GM20000 (cell line): ENCODE measurements around the gene MAST2.

Source experiments
- DNase-seq: peaks from one replicate; pipeline ENCODE4 v3.0.0; 2012; ENCODE audit warnings: low spot score
- TF ChIP-seq, protein P1 (sequence below): IDR thresholded peaks from 2 replicates; pipeline ENCODE4 v1.5.1; 2012; ENCODE audit warnings: mild to moderate bottlenecking, control low read depth; ENCODE audit errors: extremely low read depth, missing control alignments

MAST2 gene

DNA sequence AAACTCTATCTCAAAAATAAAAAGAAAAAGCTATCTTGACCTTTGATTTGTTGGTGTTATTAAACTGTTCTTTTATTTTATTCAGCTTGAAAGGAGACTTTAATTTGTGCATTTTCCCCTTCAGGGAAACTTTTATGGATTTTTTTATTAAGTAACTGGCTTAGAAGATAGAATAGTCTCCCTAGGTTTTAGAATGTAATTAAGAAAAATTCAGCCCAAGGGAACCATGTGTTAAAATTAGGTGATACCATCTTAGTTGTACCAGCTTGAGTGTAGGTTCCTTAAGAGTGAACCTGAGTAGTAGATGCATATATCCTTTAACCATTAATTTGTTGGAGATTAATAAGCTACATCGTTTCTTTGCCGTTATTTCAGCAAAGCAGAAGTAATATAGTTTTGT is 11.4 kb downstream of the MAST2 start:
- TF ChIP-seq, protein P1, sequence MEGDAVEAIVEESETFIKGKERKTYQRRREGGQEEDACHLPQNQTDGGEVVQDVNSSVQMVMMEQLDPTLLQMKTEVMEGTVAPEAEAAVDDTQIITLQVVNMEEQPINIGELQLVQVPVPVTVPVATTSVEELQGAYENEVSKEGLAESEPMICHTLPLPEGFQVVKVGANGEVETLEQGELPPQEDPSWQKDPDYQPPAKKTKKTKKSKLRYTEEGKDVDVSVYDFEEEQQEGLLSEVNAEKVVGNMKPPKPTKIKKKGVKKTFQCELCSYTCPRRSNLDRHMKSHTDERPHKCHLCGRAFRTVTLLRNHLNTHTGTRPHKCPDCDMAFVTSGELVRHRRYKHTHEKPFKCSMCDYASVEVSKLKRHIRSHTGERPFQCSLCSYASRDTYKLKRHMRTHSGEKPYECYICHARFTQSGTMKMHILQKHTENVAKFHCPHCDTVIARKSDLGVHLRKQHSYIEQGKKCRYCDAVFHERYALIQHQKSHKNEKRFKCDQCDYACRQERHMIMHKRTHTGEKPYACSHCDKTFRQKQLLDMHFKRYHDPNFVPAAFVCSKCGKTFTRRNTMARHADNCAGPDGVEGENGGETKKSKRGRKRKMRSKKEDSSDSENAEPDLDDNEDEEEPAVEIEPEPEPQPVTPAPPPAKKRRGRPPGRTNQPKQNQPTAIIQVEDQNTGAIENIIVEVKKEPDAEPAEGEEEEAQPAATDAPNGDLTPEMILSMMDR = no peak
- DNase-seq = no peak

DNA sequence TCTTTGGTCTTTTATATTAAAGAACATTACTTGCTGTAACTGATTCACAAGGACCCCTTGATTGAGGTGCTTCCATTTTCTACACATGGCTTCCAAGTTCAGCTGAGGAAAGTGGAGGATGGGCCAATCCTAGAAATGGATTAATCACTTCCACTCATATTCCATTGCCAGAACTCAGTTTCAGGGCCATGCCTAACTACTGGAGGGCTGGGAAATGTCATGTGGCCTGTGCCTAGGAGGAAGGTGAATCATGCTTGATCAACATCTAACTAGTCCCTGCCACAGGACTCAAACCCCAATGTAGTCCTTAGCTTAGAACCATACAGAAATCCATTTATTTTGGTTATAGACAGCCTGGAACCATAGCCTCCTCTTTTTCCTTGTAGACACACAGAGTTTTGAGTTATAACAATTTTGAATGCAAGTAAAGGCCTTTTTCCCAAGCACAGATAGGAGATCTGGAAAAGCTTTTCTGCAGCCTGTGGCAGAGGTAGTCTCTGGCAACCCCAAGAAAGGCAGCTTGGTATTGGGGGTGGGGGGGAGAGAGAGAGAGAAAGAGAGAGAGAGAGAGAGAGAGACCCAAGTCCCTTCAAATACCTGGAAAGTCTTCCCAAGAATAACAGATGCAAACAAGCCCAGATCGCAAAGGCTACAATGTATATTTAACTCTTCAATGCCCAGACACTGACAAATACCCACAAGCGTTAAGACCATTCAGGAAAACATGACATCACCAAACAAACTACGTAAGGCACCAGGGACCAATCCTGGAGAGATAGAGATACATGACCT is 12.5 kb downstream of the MAST2 start:
- DNase-seq = no peak
- TF ChIP-seq, protein P1 = no peak

DNA sequence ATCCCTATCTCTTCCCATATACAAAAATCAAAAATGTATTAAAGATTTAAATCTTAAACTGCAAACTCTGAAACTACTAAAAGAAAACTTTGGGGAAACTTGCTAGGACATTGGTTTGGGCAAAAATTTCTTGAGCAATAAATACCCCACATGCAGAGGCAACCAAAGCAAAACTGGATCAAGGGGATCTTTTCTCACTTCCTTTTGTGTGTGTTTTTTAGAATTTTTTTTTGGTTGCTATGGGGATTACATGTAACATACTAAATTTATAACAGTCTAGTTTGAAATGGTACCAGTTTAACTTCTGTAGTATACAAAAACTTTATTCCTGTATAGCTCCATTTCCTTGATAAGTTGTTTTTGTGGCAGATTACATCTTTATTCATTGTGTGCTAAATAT is 16.8 kb downstream of the MAST2 start:
- no peak for DNase-seq
- TF ChIP-seq, protein P1 = no peak

DNA sequence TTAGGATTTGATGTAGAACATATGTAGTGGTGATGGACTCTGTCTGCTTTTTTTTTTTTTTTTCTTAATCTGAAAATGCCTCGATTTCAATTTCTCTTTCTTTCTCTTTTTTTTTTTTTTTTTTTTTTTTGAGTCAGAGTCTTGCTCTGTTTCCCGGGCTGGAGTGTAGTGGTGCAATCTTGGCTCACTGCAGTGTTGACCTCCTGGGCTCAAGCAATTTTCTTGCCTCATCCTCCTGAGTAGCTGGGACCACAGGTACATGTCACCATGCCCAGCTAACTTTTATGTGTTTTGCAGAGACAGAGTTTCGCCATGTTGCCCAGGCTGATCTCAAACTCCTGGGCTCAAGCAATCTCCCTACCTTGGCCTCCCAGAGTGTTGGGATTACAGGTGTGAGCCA is 17.4 kb downstream of the MAST2 start:
- DNase-seq = no peak
- TF ChIP-seq, protein P1 = no peak

DNA sequence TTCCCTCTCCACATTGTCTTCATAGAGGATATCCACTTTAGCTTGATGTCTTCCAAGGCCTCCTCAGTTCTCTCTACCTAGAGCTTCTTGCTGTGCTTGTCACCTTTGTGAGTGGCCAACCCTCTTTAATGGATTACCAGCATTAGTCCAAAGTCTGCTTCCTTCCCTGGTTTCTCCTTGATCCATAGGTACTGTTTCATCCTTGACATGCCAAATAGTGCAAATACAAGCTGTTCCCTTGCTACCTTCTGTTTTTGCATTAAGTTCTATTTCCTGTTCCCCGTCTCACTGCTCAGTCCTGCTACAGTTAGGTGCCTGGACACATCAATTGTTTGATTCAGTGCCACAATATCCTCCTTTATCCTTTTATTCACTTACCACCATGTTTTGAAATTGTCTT is 19.2 kb downstream of the MAST2 start:
- DNase-seq = no peak

DNA sequence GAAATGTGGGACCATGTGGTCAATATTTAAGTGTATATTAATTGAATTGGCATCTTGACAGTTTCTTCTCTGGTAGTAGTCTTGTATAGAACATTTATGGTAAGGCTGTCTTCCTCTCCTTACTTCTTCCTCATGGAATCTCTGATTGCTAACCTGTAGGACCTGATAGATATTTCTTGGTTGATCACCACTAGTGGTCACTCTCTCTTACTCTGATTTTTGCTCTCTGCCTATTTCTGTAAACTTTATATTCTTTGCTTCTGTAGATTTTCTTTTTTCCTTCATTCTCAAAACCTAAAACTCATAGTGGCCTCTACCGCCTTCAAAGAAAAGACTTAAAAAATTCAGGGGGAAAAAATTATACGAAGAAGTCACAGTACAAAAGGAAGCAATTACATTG is 21.2 kb downstream of the MAST2 start:
- DNase-seq = no peak
- TF ChIP-seq, protein P1 = no peak

More for the DNA sequence above, 19.2 kb downstream of the MAST2 start:
- TF ChIP-seq, protein P1 = no peak

DNA sequence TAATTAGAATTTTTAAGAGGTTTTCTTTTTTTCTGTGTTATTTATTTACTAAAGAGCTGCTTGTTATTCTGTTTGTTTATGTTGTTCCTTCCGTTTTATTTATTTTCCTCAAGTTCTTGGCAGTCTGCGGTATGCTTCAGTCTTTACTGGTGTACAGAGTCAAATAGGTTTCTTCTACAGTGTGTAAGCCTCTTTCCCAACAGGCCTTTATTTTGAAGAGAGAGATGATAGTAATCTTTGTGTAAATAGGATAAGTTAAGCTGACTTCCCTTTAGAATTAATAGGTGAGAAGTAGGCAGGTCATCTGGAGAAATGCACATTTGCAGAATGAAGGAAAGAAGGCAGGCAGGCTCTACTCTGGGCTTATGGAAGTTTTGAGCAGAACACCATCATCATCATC is 23.8 kb downstream of the MAST2 start:
- TF ChIP-seq, protein P1 = no peak
- DNase-seq = no peak
